Activated CD8-positive, alpha-beta T cell treated with anti-CD3 and anti-CD28 coated beads for 36 hours (primary cell): Measurements from ENCODE around the gene SGPP1. TPM values are rescaled to one million over a fixed set of nuclear protein-coding genes. Genes with fewer than 3 reads are reported as not detected.
"Not testable (repeated sequence)": the region's sequence is repeated elsewhere in the genome, so short reads cannot be mapped to it uniquely, and the experiment has no call there.

Experiments
- ATAC-seq: fragments of 200-7000 bp; cut with Tn5 transposase; one replicate; pipeline ENCODE4 v1.10.0; 2021; ENCODE audit warnings: mild to moderate bottlenecking, moderate library complexity
- CTCF ChIA-PET: fragments of 350-600 bp; sonication (Branson Sonifier 250); formaldehyde crosslinking; loops from one replicate; lab custom pipeline; 2021; ENCODE audit warnings: antibody characterized with exemption; lab: Charles Lee
- POLR2A ChIA-PET: fragments of 350-600 bp; sonication (Branson Sonifier 250); formaldehyde crosslinking; loops from one replicate; lab custom pipeline; 2021; ENCODE audit warnings: antibody characterized with exemption; lab: Charles Lee
- DNase-seq: peaks from one replicate; pipeline ENCODE4 v3.0.0-alpha.2; 2020
- H3K27ac Mint-ChIP-seq: one replicate; pipeline ENCODE4 v1.8.0; 2021; ENCODE audit warnings: mild to moderate bottlenecking, mixed read lengths
- H3K27me3 Mint-ChIP-seq: one replicate; pipeline ENCODE4 v1.8.0; 2021; ENCODE audit warnings: mixed read lengths
- H3K36me3 Mint-ChIP-seq: one replicate; pipeline ENCODE4 v1.8.0; 2021; ENCODE audit warnings: low read depth, mixed read lengths
- H3K4me1 Mint-ChIP-seq: one replicate; pipeline ENCODE4 v1.8.0; 2021; ENCODE audit warnings: low read depth, mixed read lengths
- H3K4me3 Mint-ChIP-seq: one replicate; pipeline ENCODE4 v1.8.0; 2021; ENCODE audit warnings: mild to moderate bottlenecking, moderate library complexity, mixed read lengths
- H3K9me3 Mint-ChIP-seq: one replicate; pipeline ENCODE4 v1.8.0; 2021; ENCODE audit warnings: mixed read lengths
- CTCF ChIP-seq: fragments of 200-600 bp; IDR thresholded peaks from one replicate; pipeline ENCODE4 v1.8.0; 2022; ENCODE audit warnings: antibody characterized with exemption, mild to moderate bottlenecking
- intact Hi-C: fragments of 100-400 bp; cut with micrococcal nuclease; formaldehyde crosslinking; loops from one replicate; pipeline ENCODE4 v1.10.0; 2022
- total RNA-seq, 2 experiments: library from RNA; stranded (reverse); gene quantifications; one replicate each; pipeline ENCODE4 v1.2.3, GENCODE V29; 2021

The SGPP1 gene
- total RNA-seq, 2 experiments from 2014 or later: 10.5 to 10.9 TPM

- Mint-ChIP-seq H3K36me3 (peaks cover 17% of the 10 kb centered on the region), H3K4me3 (no peak overlapping the region), H3K4me1 (peaks cover 51% of the 10 kb centered on the region), H3K9me3 (no peaks in the 10 kb centered on the region), H3K27ac (no peak overlapping the region), H3K27me3 (no peaks in the 10 kb centered on the region)
- no peak for TF ChIP-seq CTCF
- ATAC-seq (no peak), DNase-seq (no peak)
- ChIA-PET CTCF (interaction anchor here (1.0 to 1.2 kb wide), 2 partner anchors 13 to 16 kb away, joined by 4 to 5 read pairs; no protein-coding TSS in a partner anchor), POLR2A (interaction anchor here (1.5 kb wide), 1 partner anchor 27 kb away, joined by 3 read pairs; no protein-coding TSS in a partner anchor)
- intact Hi-C loops: no loop called here
These were observed 18.3 kb downstream of the SGPP1 start for GRCh38 chr14:63709589-63709988.

GRCh38 chr14:63707216-63707615, 20.6 kb downstream of the SGPP1 start:
- ATAC-seq: no peak
- Mint-ChIP-seq H3K27me3 (no peaks in the 10 kb centered on the region), H3K27ac (no peak overlapping the region), H3K4me1 (peaks cover 36% of the 10 kb centered on the region), H3K36me3 (peaks cover 7% of the 10 kb centered on the region), H3K9me3 (no peaks in the 10 kb centered on the region), H3K4me3 (no peak overlapping the region)
- POLR2A ChIA-PET: interaction anchor here (1.0 kb wide), 1 partner anchor 37 kb away, joined by 5 read pairs; no protein-coding TSS in a partner anchor
- CTCF ChIA-PET: no interaction called here
- no peak for TF ChIP-seq CTCF
- intact Hi-C loops: no loop called here
- DNase-seq: no peak

DNA sequence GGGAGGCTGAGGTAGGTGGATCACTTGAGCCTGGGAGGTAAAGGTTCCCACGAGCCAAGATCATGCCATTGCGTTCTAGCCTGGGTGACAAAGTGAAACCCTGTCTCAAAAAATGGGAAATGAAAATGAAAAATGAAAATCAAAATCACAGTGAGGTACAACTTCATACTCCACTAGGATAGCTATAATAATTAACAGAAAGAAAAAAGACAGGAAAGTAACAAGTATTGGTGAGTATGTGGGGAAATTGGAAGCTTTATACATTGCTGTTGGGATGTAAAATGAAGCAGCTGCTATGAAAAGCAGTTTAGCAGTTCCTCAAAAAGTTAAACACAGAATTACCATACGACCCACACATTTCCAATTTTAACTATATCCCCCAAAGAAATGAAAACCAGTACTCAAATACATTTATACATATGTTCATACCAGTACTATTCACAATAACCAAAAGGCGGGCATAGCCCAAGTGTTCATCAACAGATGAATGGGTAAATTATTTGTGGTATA, 22.2 kb downstream of the SGPP1 start:
- Mint-ChIP-seq H3K27me3 (no peaks in the 10 kb centered on the region), H3K27ac (no peak overlapping the region), H3K9me3 (no peaks in the 10 kb centered on the region), H3K4me1 (peaks cover 37% of the 10 kb centered on the region), H3K4me3 (no peak overlapping the region), H3K36me3 (peaks cover 2% of the 10 kb centered on the region)
- TF ChIP-seq CTCF: no peak
- ATAC-seq (no peak), DNase-seq (no peak)
- ChIA-PET POLR2A (interaction anchor here (0.7 kb wide), 1 partner anchor 322 kb away, joined by 3 read pairs; no protein-coding TSS in a partner anchor), CTCF (interaction anchor here (1.1 kb wide), 1 partner anchor 20 kb away, joined by 3 read pairs; no protein-coding TSS in a partner anchor)
- intact Hi-C loops: no loop called here

DNA sequence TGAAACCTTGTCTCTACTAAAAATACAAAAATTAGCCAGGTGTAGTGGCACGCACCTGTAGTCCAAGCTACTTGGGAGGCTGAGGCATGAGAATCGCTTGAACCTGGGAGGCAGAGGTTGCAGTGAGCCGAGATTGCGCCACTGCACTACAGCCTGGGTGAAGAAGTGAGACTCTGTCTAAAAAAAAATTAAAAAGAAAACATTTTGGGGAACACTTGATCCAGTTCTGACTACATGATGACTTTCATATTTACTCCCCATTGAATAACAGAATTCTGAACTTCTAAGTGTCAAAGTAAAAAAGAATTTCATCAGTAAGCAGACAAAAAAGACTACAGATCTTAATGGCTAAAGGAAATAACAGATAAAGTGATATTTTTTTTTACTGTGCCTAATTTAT, 25.3 kb downstream of the SGPP1 start:
- ATAC-seq, H3K27ac Mint-ChIP-seq, intact Hi-C loops, H3K36me3 Mint-ChIP-seq, POLR2A ChIA-PET, H3K9me3 Mint-ChIP-seq, CTCF ChIA-PET, H3K4me3 Mint-ChIP-seq, H3K27me3 Mint-ChIP-seq, DNase-seq: not testable (repeated sequence)
- H3K4me1 Mint-ChIP-seq: peaks cover 34% of the 10 kb centered on the region

GRCh38 chr14:63701606-63702299, 26.1 kb downstream of the SGPP1 start:
- CTCF ChIA-PET: interaction anchor here (0.6 kb wide), 1 partner anchor 10 kb away, joined by 3 read pairs; no protein-coding TSS in a partner anchor
- ATAC-seq (no peak), DNase-seq (no peak)
- POLR2A ChIA-PET: no interaction called here
- peaks cover 3% of the 10 kb centered on the region for H3K36me3 Mint-ChIP-seq
- no peak for TF ChIP-seq CTCF
- H3K4me3 Mint-ChIP-seq: no peak overlapping the region
- no peak overlapping the region for H3K27ac Mint-ChIP-seq
- no peaks in the 10 kb centered on the region for H3K27me3 Mint-ChIP-seq
- intact Hi-C loops: no loop called here
- H3K9me3 Mint-ChIP-seq: no peaks in the 10 kb centered on the region
- peaks cover 40% of the 10 kb centered on the region for H3K4me1 Mint-ChIP-seq
